T47D (cell line): ENCODE measurements around the gene MAOB.

ENCODE experiments used
- DNase-seq, 2 experiments: peaks; one replicate each; pipeline versions ENCODE4 v3.0.0 to v3.0.0-alpha.2; 2011 to 2012; ENCODE audit warnings: low read depth in 1 of 2, low spot score in 1 of 2
- JUND ChIP-seq: IDR thresholded peaks from 2 replicates; pipeline ENCODE4 v1.6.1; 2012; ENCODE audit warnings: low read depth
- in situ Hi-C: cut with HindIII; loops from 2 replicates; pipeline ENCODE4 v1.10.0; 2016; ENCODE audit warnings: low sequenced_read_pairs, low pct_unique_long_range_greater_than_20kb

Gene MAOB

GRCh38 chrX:43847352-43847751 is 34.9 kb downstream of the MAOB start:
- no peak for DNase-seq
- TF ChIP-seq JUND = no peak
- in situ Hi-C loops = no loop called here

- in situ Hi-C loops = no loop called here
- no peak for TF ChIP-seq JUND
- DNase-seq = no peak
These were observed 35.7 kb downstream of the MAOB start for GRCh38 chrX:43846558-43846957.

DNA sequence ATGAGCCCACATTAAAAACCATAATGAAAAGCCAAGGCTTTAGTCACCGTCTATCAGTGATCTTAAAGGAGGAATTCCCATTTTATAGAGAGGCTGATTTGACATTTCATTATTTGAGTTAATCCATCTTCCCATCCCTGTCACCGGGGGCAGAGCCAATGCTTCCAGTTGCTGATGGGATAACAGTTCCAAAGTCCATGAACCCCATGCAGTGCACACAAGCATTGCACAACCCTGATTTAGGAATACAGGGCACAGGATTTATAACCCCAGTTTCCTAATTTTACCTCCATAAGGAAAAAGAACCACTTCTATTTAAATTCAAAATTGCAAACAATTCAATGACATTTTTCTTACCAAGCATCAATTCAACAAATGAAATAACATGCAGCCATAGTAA is 36.5 kb downstream of the MAOB start:
- DNase-seq = no peak
- in situ Hi-C loops = no loop called here
- TF ChIP-seq JUND = no peak

GRCh38 chrX:43840265-43840664 is 42.0 kb downstream of the MAOB start:
- in situ Hi-C loops = no loop called here
- DNase-seq = no peak
- TF ChIP-seq JUND = no peak

DNA sequence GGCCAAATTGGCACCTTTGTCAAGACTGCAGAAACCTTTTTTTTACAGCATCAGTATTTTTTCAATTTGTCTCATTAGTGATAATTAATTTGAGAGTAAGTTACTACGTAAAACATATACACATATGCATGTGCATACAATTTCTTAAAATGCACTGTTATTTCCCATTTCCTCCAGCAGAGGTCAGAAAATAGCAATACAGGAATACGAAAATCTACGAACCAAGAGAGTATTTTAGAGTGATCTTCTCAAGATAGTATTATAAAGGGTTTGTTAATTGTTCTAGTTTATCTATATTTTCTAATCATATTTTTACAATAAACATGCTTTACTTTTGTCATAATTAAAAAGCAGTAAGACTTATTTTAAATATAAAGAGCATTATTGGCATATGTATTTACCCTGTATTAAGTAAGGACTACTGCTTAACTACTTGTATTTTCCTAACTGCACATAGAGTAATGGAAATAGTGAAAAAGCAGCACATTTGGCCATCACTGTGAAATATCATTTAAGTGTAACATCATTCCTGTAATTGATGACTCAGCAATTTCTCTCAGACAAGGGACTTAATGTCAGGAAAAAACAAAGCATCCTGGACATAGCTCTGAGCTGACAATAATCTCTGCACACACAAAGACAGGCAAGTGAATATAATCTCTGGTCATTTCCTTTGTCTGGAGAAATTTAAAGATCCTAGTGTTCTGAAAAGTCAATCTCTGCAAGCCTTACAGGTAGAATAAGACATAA is 45.6 kb downstream of the MAOB start:
- in situ Hi-C loops = no loop called here
- TF ChIP-seq JUND = no peak
- peak; percentile 5 to 48 for DNase-seq

GRCh38 chrX:43835559-43835958 is 46.7 kb downstream of the MAOB start:
- no peak for DNase-seq
- in situ Hi-C loops = no loop called here
- no peak for TF ChIP-seq JUND

GRCh38 chrX:43827791-43828190 is 54.5 kb downstream of the MAOB start:
- TF ChIP-seq JUND = no peak
- in situ Hi-C loops = no loop called here

GRCh38 chrX:43822014-43822413 is 60.2 kb downstream of the MAOB start:
- TF ChIP-seq JUND = no peak
- in situ Hi-C loops = no loop called here

More at GRCh38 chrX:43827791-43828190, 54.5 kb downstream of the MAOB start:
- no peak for DNase-seq

DNA sequence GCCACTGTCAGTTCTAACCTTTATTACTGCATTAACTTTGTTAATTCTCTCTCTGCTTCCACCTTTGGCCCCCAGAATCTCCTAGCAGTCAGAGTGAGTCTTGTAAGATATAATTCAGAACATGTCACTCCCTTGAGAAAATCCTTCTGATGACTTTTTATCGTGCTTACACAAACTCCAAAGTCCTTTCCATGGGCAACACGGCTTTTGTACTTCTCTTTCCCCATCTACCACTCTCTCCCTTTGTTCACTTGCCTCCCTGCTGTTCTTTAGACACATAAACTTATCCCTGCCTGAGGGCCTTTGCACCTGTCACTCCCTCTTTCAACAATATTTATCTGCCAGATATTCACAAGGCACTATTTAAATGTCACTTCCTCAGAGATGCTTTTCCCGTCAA is 64.8 kb downstream of the MAOB start:
- DNase-seq = no peak
- TF ChIP-seq JUND = no peak
- in situ Hi-C loops = no loop called here

More at GRCh38 chrX:43822014-43822413, 60.2 kb downstream of the MAOB start:
- DNase-seq = no peak

GRCh38 chrX:43815209-43815608 is 67.0 kb downstream of the MAOB start:
- TF ChIP-seq JUND = no peak
- DNase-seq = no peak
- in situ Hi-C loops = no loop called here

GRCh38 chrX:43813898-43814297 is 68.4 kb downstream of the MAOB start:
- in situ Hi-C loops = no loop called here
- TF ChIP-seq JUND = no peak
- DNase-seq = no peak

DNA sequence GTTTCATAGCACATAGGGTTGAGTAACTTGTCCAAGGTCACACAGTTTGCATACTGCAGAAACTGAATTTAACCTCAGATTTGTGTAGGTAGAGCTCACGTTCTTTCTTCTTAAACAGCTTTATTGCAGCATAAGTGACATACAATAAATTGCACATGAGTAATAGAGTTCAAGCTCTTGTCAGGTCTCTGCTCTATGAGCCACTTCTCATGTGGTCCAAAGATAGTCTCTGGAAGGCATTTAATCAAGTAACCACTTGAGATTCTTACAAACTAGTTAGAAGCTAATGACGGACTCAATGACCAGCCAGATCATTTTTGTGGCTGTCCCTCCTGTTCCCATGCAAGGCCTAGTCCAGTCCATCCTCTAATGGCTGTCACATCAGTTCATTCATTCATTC is 68.9 kb downstream of the MAOB start:
- TF ChIP-seq JUND = no peak
- in situ Hi-C loops = no loop called here
- no peak for DNase-seq

DNA sequence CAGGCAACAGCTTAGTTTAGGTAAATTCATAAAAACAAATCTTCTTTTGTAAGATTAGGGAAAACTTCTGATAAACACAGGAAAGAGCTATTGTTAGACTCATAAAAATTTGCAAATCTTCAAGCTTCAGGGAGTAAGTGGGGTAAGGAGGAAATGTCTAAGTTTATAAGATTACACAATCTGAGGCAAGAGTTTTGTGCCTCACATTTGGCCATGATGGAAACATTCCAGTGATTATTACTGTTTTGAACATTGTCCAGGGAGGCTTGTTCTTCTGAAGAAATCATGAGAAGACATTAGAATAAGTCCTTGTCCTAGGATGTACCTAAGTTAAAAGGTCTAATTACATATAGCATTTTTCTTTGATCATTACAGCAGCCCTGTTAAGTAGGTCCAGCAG is 72.8 kb downstream of the MAOB start:
- no peak for TF ChIP-seq JUND
- no peak for DNase-seq

DNA sequence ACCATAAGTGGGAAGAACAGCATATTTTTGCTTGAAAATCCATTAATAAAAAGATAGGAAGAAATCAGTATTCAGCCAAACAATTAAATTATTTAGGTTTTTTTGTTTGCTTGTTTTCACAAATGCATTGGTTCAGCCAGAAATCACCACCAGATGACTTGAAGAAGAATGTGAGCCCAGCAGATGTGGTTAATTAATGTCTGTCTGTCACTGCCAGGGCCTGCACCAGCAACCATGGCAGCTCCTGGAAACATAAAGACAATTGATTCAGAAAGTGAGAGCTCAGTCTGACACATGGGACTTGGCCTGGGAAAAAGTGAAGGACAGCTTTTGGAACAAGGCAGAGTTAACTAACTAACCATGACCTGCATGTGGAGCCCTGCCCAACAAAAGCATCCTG is 74.0 kb downstream of the MAOB start:
- TF ChIP-seq JUND = no peak
- DNase-seq = no peak
- in situ Hi-C loops = no loop called here

More for the DNA sequence above, 72.8 kb downstream of the MAOB start:
- in situ Hi-C loops = no loop called here
